22Rv1 (cell line): Measurements from ENCODE around the gene WNT9A.

Experiments used
- H3K27ac ChIP-seq: fragments of 450-650 bp; 2 replicates; pipeline ENCODE4 v1.5.1; 2017
- ZFX ChIP-seq: fragments of 450-650 bp; IDR thresholded peaks from 2 replicates; pipeline ENCODE4 v1.6.1; 2017; ENCODE audit warnings: antibody characterized with exemption, borderline replicate concordance
- TF ChIP-seq, protein P1 (sequence below): fragments of 450-650 bp; IDR thresholded peaks from 2 replicates; pipeline ENCODE4 v1.5.1; 2017; ENCODE audit warnings: mild to moderate bottlenecking

WNT9A gene

DNA sequence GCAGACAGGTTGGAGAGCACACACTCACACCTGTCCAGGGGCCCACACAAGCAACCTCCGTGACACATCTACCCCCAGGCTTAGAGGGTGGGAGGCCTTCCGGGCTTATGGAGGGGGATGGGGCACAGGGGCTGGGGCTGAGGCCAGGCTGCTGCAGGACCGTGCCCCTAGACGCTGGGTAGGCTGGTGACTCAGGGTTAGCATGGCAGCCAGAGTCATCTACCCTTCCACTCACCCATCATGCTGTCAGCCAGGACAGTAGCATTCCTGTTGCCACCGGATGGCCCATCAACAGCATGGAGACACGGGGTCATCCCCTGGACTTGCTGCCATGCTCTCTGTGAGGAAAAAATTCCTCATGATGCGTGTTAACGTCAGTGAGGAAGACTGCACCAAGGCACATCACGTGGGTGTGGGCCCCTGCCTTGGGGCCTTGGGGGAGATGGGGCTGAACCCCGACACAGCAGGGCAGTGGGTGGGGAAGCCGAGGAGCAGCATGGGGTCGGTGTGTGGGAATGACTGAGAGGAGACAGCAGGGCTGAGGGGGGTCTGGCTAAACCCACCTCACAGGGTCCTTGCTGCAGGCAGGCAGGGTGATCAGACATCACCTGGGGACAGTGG is 52.8 kb downstream of the WNT9A start:
- TF ChIP-seq, protein P1, sequence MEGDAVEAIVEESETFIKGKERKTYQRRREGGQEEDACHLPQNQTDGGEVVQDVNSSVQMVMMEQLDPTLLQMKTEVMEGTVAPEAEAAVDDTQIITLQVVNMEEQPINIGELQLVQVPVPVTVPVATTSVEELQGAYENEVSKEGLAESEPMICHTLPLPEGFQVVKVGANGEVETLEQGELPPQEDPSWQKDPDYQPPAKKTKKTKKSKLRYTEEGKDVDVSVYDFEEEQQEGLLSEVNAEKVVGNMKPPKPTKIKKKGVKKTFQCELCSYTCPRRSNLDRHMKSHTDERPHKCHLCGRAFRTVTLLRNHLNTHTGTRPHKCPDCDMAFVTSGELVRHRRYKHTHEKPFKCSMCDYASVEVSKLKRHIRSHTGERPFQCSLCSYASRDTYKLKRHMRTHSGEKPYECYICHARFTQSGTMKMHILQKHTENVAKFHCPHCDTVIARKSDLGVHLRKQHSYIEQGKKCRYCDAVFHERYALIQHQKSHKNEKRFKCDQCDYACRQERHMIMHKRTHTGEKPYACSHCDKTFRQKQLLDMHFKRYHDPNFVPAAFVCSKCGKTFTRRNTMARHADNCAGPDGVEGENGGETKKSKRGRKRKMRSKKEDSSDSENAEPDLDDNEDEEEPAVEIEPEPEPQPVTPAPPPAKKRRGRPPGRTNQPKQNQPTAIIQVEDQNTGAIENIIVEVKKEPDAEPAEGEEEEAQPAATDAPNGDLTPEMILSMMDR, result no peak
- TF ChIP-seq ZFX, result no peak
- no peak overlapping the region for H3K27ac ChIP-seq

- TF ChIP-seq, protein P1, result no peak
- no peak for TF ChIP-seq ZFX
- H3K27ac ChIP-seq, result no peak overlapping the region
Observed at GRCh38 chr1:227893949-227894721, 53.6 kb downstream of the WNT9A start.

DNA sequence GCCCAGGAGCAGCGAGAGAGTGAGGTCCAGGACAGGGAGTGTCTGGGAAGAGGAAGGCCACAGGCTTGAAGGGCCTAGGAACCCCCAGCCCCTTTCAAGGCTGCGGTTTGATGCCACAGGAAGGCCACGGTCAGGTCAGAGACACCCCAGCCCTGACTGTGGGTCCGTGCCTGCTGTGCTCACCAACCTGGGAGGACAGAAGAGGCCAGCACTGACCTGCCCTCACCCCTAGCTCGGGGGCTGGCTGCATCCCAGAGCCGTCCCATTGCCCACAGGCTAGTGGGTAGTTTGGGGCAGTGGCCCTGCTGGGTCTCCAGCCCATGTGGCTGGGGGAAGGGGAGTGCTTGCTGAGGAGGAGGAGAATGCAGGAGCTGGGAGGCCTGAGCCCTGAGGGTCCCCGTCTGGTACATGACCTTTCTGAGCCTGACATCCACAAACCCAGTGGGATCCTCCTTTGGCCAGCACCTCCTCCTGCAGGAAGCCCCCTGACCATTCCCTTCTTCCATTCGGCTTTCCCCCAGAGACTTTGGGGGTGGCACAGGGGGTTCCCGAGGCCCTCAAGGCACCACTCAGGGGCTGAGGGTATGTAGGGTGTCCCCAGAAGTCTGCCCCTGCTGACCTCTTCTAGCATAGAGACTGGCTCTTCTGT is 54.3 kb downstream of the WNT9A start:
- no peak for TF ChIP-seq ZFX
- TF ChIP-seq, protein P1, result no peak
- no peak overlapping the region for H3K27ac ChIP-seq

DNA sequence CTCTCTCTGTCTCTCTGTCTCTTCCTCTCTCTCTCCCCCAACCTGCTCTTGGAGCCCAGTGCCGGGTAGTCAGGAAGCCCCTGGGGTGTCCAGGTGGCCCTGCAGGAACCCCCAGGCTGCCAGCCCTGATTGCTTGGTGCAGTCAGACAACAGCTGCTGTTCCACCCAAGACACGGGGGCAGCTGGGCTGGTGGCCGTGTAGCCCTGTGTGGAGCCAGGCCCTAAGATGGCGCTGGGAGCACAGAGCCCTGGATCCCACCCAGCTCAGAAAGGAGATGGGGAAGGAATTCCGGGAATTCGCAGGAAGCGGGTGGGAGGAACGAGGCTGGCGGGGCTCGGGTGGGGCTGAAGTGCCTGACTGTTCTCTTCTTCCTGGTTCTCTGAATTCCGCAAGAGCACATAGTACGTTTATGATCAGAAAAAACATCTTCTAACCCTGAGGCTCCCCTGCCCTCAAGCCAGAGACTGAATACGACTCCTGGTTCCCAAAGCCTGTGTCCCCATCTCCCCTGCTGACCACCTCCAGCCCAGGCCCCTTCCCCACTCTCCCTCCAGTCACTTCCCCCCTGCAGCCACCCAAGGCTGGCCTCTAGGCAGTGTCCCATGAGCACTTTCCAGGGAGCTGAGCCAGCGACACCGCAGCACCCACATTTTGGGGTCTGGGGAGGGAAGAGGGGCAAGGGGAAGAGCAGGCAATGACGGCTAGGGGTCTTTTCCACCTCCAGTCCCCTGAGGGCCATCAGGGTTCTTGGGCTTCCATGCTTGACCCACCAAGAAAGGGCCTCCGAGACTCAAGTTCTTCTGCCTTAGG is 55.0 kb downstream of the WNT9A start:
- no peak overlapping the region for H3K27ac ChIP-seq

GRCh38 chr1:227891955-227892488 is 55.7 kb downstream of the WNT9A start:
- TF ChIP-seq, protein P1, result no peak
- no peak for TF ChIP-seq ZFX
- no peak overlapping the region for H3K27ac ChIP-seq

More for the DNA sequence above, 55.0 kb downstream of the WNT9A start:
- no peak for TF ChIP-seq ZFX

- no peak overlapping the region for H3K27ac ChIP-seq
- no peak for TF ChIP-seq ZFX
- TF ChIP-seq, protein P1, result no peak
Observed at GRCh38 chr1:227891223-227891954, 56.3 kb downstream of the WNT9A start.
